ENCODE measurements around the gene SEMA6A. TPM values are rescaled to one million over a fixed set of nuclear protein-coding genes. Genes with fewer than 3 reads are reported as not detected.

Gene SEMA6A
- total RNA-seq, 4 donors from 2014 or later, result 22.4 to 118 (median 48.7) TPM

DNA sequence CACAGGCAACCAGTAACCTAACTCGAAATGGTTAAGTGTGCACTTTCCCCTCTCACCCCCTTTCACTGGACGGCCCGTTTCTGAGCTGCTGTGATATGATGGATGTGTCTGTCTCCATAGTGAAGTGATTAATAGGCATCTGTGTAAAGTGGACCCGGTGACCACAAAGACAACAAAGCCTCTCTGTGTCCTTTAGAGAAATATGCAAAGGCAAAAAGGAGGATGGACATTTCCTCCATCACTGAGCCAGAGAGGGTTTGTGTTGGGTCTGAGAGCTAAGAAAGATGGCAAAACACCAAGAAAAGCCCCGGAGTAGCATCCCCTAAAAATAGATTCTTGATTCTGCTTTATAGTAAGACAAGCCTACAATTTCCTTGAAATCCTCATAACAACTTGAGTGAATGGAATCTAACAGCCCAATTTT lies 120.6 kb downstream of the SEMA6A start:
- Histone ChIP-seq H3K27me3 (no peaks in the 10 kb centered on the region), H3K9me3 (no peaks in the 10 kb centered on the region), H3K4me3 (no peak overlapping the region), H3K27ac (no peak overlapping the region), H3K36me3 (no peaks in the 10 kb centered on the region), H3K4me1 (no peaks in the 10 kb centered on the region)
- TF ChIP-seq CTCF (IDR thresholded peaks at IDR 0.05) (no peak), POLR2A (IDR thresholded peaks at IDR 0.05) (no peak)
- DNase-seq, result no peak
- intact Hi-C loops (cut with DNase I; ENCODE audit: low total_unique reads), result no loop called here

- H3K4me1 ChIP-seq, result no peaks in the 10 kb centered on the region
- intact Hi-C loops (cut with DNase I; ENCODE audit: low total_unique reads), result no loop called here
- TF ChIP-seq CTCF (IDR thresholded peaks at IDR 0.05), result no peak
- H3K27me3 ChIP-seq, result no peaks in the 10 kb centered on the region
- DNase-seq, result no peak
- H3K9me3 ChIP-seq, result no peaks in the 10 kb centered on the region
- H3K27ac ChIP-seq, result no peak overlapping the region
- no peak overlapping the region for H3K4me3 ChIP-seq
- H3K36me3 ChIP-seq, result no peaks in the 10 kb centered on the region
Measured at GRCh38 chr5:116452774-116453368, 121.8 kb downstream of the SEMA6A start.

DNA sequence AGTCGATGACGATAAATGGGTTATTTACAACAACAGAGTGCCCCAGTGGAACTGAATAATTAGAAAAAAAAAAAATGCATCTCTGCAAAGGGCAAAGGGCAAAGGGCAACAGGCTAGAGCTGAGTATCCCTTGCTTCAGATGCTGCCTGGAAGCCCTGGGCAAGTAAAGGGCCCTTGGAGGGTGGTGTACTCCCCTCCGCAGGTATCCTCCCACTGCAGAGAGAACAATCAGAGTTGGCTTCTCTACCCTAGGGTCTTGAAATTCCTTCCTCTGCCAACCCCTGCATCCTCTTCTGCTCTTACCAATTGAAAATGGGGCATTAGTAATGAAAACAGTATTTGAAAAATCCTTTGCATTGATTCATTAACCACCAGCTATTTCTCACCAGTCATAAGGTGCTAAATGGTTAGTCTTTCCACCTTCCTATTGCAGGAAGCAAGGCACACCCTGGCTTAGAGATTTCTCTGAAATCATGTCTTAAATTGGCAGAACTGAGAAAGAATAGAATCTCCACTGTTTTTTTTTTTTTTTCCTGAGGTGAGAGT lies 122.6 kb downstream of the SEMA6A start:
- Histone ChIP-seq H3K27me3 (no peaks in the 10 kb centered on the region), H3K27ac (no peak overlapping the region), H3K36me3 (no peaks in the 10 kb centered on the region), H3K4me3 (no peak overlapping the region), H3K9me3 (no peaks in the 10 kb centered on the region), H3K4me1 (no peaks in the 10 kb centered on the region)
- TF ChIP-seq POLR2A (IDR thresholded peaks at IDR 0.05) (no peak), CTCF (IDR thresholded peaks at IDR 0.05) (no peak)
- no peak for DNase-seq
- intact Hi-C loops (cut with DNase I; ENCODE audit: low total_unique reads), result no loop called here

DNA sequence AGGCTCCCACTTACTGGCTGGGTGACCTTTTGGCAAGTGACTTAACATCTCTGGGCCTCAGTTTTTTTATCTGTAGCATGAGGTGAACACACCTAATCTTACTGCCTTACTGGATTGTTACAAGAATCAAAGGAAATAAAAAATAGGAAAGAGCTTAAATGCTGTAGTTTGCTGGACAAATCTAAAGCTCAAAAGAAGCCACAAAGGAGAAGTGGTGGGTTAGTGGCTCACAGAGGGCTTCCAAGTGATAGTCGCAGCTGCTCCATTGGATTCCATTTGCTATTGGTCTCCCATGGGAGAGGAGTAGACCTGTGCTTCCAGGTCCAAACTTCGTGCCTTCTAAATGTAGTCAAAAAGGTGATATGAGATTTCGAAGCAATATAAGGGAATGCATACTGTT lies 123.6 kb downstream of the SEMA6A start:
- DNase-seq, result no peak
- TF ChIP-seq POLR2A (IDR thresholded peaks at IDR 0.05), result no peak
- no peak for TF ChIP-seq CTCF (IDR thresholded peaks at IDR 0.05)
- H3K27me3 ChIP-seq, result no peaks in the 10 kb centered on the region
- H3K4me3 ChIP-seq, result no peak overlapping the region
- no peaks in the 10 kb centered on the region for H3K4me1 ChIP-seq
- H3K9me3 ChIP-seq, result no peaks in the 10 kb centered on the region
- no peaks in the 10 kb centered on the region for H3K36me3 ChIP-seq
- no peak overlapping the region for H3K27ac ChIP-seq
- intact Hi-C loops (cut with DNase I; ENCODE audit: low total_unique reads), result no loop called here

GRCh38 chr5:116449458-116449857 lies 125.2 kb downstream of the SEMA6A start:
- Histone ChIP-seq H3K27ac (no peak overlapping the region), H3K4me3 (no peak overlapping the region), H3K27me3 (no peaks in the 10 kb centered on the region), H3K9me3 (no peaks in the 10 kb centered on the region), H3K4me1 (no peaks in the 10 kb centered on the region), H3K36me3 (no peaks in the 10 kb centered on the region)
- intact Hi-C loops (cut with DNase I; ENCODE audit: low total_unique reads), result no loop called here
- TF ChIP-seq POLR2A (IDR thresholded peaks at IDR 0.05) (no peak), CTCF (IDR thresholded peaks at IDR 0.05) (no peak)
- no peak for DNase-seq
